GM19238 (cell line): ENCODE measurements around the gene NACA.
"Not testable (repeated sequence)": the region's sequence is repeated elsewhere in the genome, so short reads cannot be mapped to it uniquely, and the experiment has no call there.

Experiments
- DNase-seq: peaks from one replicate; pipeline ENCODE4 v3.0.0; 2011; ENCODE audit warnings: low spot score; ENCODE audit not compliant: insufficient read length

NACA gene

GRCh38 chr12:56724701-56724971 lies 463 bp downstream of the NACA start:
- no peak for DNase-seq

GRCh38 chr12:56723889-56724700 lies 1.0 kb downstream of the NACA start:
- DNase-seq, result no peak

GRCh38 chr12:56723352-56723751 lies 1.7 kb downstream of the NACA start:
- no peak for DNase-seq

- DNase-seq, result no peak
These were observed 2.3 kb downstream of the NACA start for GRCh38 chr12:56722832-56723231.

- no peak for DNase-seq
These were observed 3.4 kb downstream of the NACA start for GRCh38 chr12:56721721-56722120.

GRCh38 chr12:56721216-56721615 lies 3.9 kb downstream of the NACA start:
- DNase-seq, result no peak

GRCh38 chr12:56720731-56721151 lies 4.4 kb downstream of the NACA start:
- DNase-seq, result no peak

GRCh38 chr12:56719056-56719455 lies 6.0 kb downstream of the NACA start:
- no peak for DNase-seq

GRCh38 chr12:56718636-56719035 lies 6.5 kb downstream of the NACA start:
- no peak for DNase-seq

- no peak for DNase-seq
These were observed 7.0 kb downstream of the NACA start for GRCh38 chr12:56718149-56718548.

- no peak for DNase-seq
These were observed 7.9 kb downstream of the NACA start for GRCh38 chr12:56716933-56717880.

- DNase-seq, result no peak
These were observed 8.6 kb downstream of the NACA start for GRCh38 chr12:56716458-56716857.

- DNase-seq, result no peak
These were observed 9.3 kb downstream of the NACA start for GRCh38 chr12:56715798-56716197.

- no peak for DNase-seq
These were observed 10.6 kb downstream of the NACA start for GRCh38 chr12:56714431-56714929.

- DNase-seq, result no peak
These were observed 11.8 kb downstream of the NACA start for GRCh38 chr12:56713345-56713744.

GRCh38 chr12:56709759-56710376 lies 15.2 kb downstream of the NACA start:
- no peak for DNase-seq

- DNase-seq, result not testable (repeated sequence)
These were observed 20.6 kb downstream of the NACA start for GRCh38 chr12:56704522-56704921.

- DNase-seq, result no peak
These were observed 26.0 kb downstream of the NACA start for GRCh38 chr12:56699020-56699661.

- no peak for DNase-seq
These were observed 29.6 kb downstream of the NACA start for GRCh38 chr12:56695327-56696101.

GRCh38 chr12:56694161-56694560 lies 30.9 kb downstream of the NACA start:
- no peak for DNase-seq

- DNase-seq, result no peak
These were observed 36.3 kb downstream of the NACA start for GRCh38 chr12:56688846-56689109.
